K562 (cell line): Measurements from ENCODE around the gene FBXW12. TPM values are rescaled to one million over a fixed set of nuclear protein-coding genes. Genes with fewer than 3 reads are reported as not detected.

Experiments
- ATAC-seq: fragments of 200-7000 bp; cut with Tn5 transposase; 3 replicates; pipeline ENCODE4 v1.9.1; 2020; ENCODE audit warnings: moderate library complexity
- BruUV-seq: library from RNA; stranded (reverse); fragments of 400-500 nt; replicated peaks from 2 replicates; lab custom pipeline; 2021; lab: Mats Ljungman, UMichigan
- CTCF ChIA-PET: fragments of 300-600 bp; formaldehyde crosslinking; extraction: SDS; loops from one replicate; lab custom pipeline; 2021; ENCODE audit warnings: low intra/inter-chr PET ratio; lab: Yijun Ruan, JAX
- POLR2A ChIA-PET: fragments of 300-600, 350-650 bp; sonication (Branson Sonifier 250); formaldehyde crosslinking; extraction: SDS; loops from one replicate; lab custom pipeline; 2021; ENCODE audit warnings: antibody characterized with exemption, inconsistent platforms; lab: Yijun Ruan, JAX
- DNase-seq, 4 experiments: peaks; one replicate each; pipeline versions ENCODE4 v3.0.0 to v3.0.0-alpha.2; 2011 to 2018; ENCODE audit warnings: low spot score in 3 of 4, mixed read lengths in 3 of 4; ENCODE audit errors: extremely low read depth in 1 of 4
- FAIRE-seq: peaks from 2 replicates; lab custom pipeline; 2011; peaks lifted over from hg19 to GRCh38; lab: Jason Lieb, UNC
- H2AFZ ChIP-seq: 2 replicates; pipeline ENCODE4 v1.6.0; 2011; ENCODE audit warnings: low read depth, low read length, control low read depth, inconsistent platforms
- H3K27ac ChIP-seq: fragments of 200-600 bp; 3 replicates; pipeline ENCODE4 v1.8.0; 2011; ENCODE audit warnings: low read depth, mild to moderate bottlenecking, control low read depth, inconsistent platforms, low read length, moderate library complexity, mixed read lengths; ENCODE audit errors: extremely low read depth
- H3K27me3 ChIP-seq, 2 experiments: fragments of 300-600 bp in 1 of 2; 2 replicates in 1 of 2; 3 replicates in 1 of 2; pipeline versions ENCODE4 v1.6.0 to v1.8.0; 2011; ENCODE audit warnings: inconsistent platforms in 2 of 2, low read length in 2 of 2, mild to moderate bottlenecking in 1 of 2, mixed read lengths in 1 of 2, moderate library complexity in 1 of 2; ENCODE audit not compliant: control insufficient read depth in 2 of 2, insufficient read depth in 2 of 2
- H3K36me3 ChIP-seq: fragments of 300-600 bp; 3 replicates; pipeline ENCODE4 v1.8.0; 2011; ENCODE audit warnings: mild to moderate bottlenecking, low read length, inconsistent platforms; ENCODE audit not compliant: control insufficient read depth, insufficient read depth
- H3K4me1 ChIP-seq, 2 experiments: fragments of 200-600 bp in 1 of 2; replicated peaks in 1 of 2; 2 replicates in 1 of 2; 3 replicates in 1 of 2; pipeline versions ENCODE4 v1.5.1 to v1.8.0; 2011; ENCODE audit warnings: inconsistent platforms in 2 of 2, low read length in 2 of 2, mild to moderate bottlenecking in 1 of 2, mixed read lengths in 1 of 2, moderate library complexity in 1 of 2; ENCODE audit not compliant: control insufficient read depth in 2 of 2, insufficient read depth in 2 of 2
- H3K4me2 ChIP-seq: 2 replicates; pipeline ENCODE4 v1.6.1; 2011; ENCODE audit warnings: low read length, control low read depth, inconsistent platforms, mixed read lengths; ENCODE audit not compliant: insufficient read depth
- H3K4me3 ChIP-seq: fragments of 200-600 bp; sonication (generic), shearing (Covaris generic); 2 replicates; pipeline ENCODE4 v1.5.1; 2016; ENCODE audit warnings: control low read depth, inconsistent platforms
- H3K79me2 ChIP-seq: fragments of 200-600 bp; 3 replicates; pipeline ENCODE4 v1.8.0; 2011; ENCODE audit warnings: low read length, inconsistent platforms; ENCODE audit not compliant: control insufficient read depth, insufficient read depth
- H3K9ac ChIP-seq, 2 experiments: 2 replicates each; pipeline versions ENCODE4 v1.6.0 to v1.6.1; 2011; ENCODE audit warnings: low read depth in 2 of 2, low read length in 2 of 2, control low read depth in 1 of 2, inconsistent platforms in 1 of 2, mild to moderate bottlenecking in 1 of 2, mixed read lengths in 1 of 2; ENCODE audit not compliant: insufficient read depth in 1 of 2
- H3K9me1 ChIP-seq: one replicate; pipeline ENCODE4 v1.6.0; 2011; ENCODE audit warnings: inconsistent platforms, mild to moderate bottlenecking, low read length, moderate library complexity; ENCODE audit not compliant: control insufficient read depth, insufficient read depth
- H3K9me3 ChIP-seq: replicated peaks from 2 replicates; pipeline ENCODE4 v1.5.1; 2011; ENCODE audit warnings: low read depth, low read length, inconsistent platforms; ENCODE audit not compliant: control insufficient read depth, insufficient read depth
- H4K20me1 ChIP-seq: replicated peaks from 2 replicates; pipeline ENCODE4 v1.6.1; 2011; ENCODE audit warnings: low read length, inconsistent platforms, mixed read lengths; ENCODE audit not compliant: control insufficient read depth, insufficient read depth
- ATF4 ChIP-seq: fragments of 450-650 bp; formaldehyde crosslinking; IDR thresholded peaks from 2 replicates; pipeline ENCODE4 v1.4.0; 2022; ENCODE audit warnings: mild to moderate bottlenecking, moderate library complexity
- HLTF ChIP-seq: fragments of 450-650 bp; IDR thresholded peaks from 2 replicates; pipeline ENCODE4 v1.6.1; 2016
- PURB ChIP-seq: sonication (generic); formaldehyde crosslinking; IDR thresholded peaks from 2 replicates; pipeline ENCODE4 v1.9.0; 2021; ENCODE audit warnings: low read depth, mild to moderate bottlenecking, missing genetic modification reagents
- SRSF7 ChIP-seq: fragments of 200-400 bp; formaldehyde crosslinking; optimal IDR thresholded peaks from 2 replicates; pipeline ENCODE3; 2017; ENCODE audit warnings: mild to moderate bottlenecking, low read depth, low read length
- ZNF184 ChIP-seq: sonication (generic); formaldehyde crosslinking; IDR thresholded peaks from 2 replicates; pipeline ENCODE4 v1.5.0; 2020; ENCODE audit warnings: missing genetic modification reagents
- ZNF57 ChIP-seq: fragments of 450-650 bp; formaldehyde crosslinking; IDR thresholded peaks from 2 replicates; pipeline ENCODE4 v1.4.0; 2020; ENCODE audit warnings: mild to moderate bottlenecking, moderate library complexity
- ZNF75A ChIP-seq: fragments of 450-650 bp; formaldehyde crosslinking; IDR thresholded peaks from 2 replicates; pipeline ENCODE4 v1.4.0; 2020; ENCODE audit warnings: mild to moderate bottlenecking
- WGBS: fragments of 100-300 bp; shearing (Covaris generic); methylation state at CpG from one replicate; pipeline ENCODE4 v1.1.6; 2016; ENCODE audit warnings: low coverage, mixed read lengths; ENCODE audit not compliant: insufficient coverage; ENCODE audit errors: missing lambda C conversion rate; 5-methylcytosine and 5-hydroxymethylcytosine counted together
- in situ Hi-C: fragments of 300-500 bp; cut with MboI; formaldehyde crosslinking; loops from 4 replicates; pipeline ENCODE4 v1.15.0; 2018; ENCODE audit warnings: inconsistent platforms, mixed read lengths
- intact Hi-C: fragments of 100-400 bp; cut with micrococcal nuclease; formaldehyde crosslinking; loops from 2 replicates; pipeline ENCODE4 v1.14.2; 2022
- polyA plus RNA-seq, 8 experiments: library from polyadenylated mRNA; depleted of rRNA in 4 of 8; stranded (reverse) in 5 of 8; unstranded in 3 of 8; fragments of >200 nt; fragmentation: Nextera tagmentation in 2 of 8; fragmentation: Illumina TruSeq in 1 of 8; extraction: Ambion mirVana in 2 of 8; extraction: Trizol in 1 of 8; gene quantifications; 2 replicates each; pipeline versions ENCODE4 v1.2.1 to v1.2.3, GENCODE V29; 2011 to 2014; ENCODE audit warnings: inconsistent platforms in 1 of 8, missing spikeins in 1 of 8
- total RNA-seq, 7 experiments: library from RNA; depleted of rRNA in 6 of 7; stranded (reverse); fragments of >200 nt in 6 of 7; fragmentation: Illumina TruSeq in 2 of 7; extraction: Trizol in 2 of 7; gene quantifications; 2 replicates each; pipeline versions ENCODE4 v1.2.1 to v1.2.3, GENCODE V29; 2011 to 2021; ENCODE audit warnings: low replicate concordance in 1 of 7

FBXW12 gene
- total and polyA plus RNA-seq, 9 of the 15 experiments (the other 6 are each of a cell fraction or from before 2014, with no cell fraction given): 0.04 to 0.07 (median 0.06) TPM; not detected in 6

- TF ChIP-seq ZNF75A (CRISPR knock-in tag): no peak
- TF ChIP-seq ATF4 (CRISPR knock-in tag): no peak
- TF ChIP-seq PURB: no peak
- no peak for TF ChIP-seq ZNF57 (CRISPR knock-in tag)
- no peak for TF ChIP-seq HLTF
- TF ChIP-seq ZNF184: no peak
- no peak for TF ChIP-seq SRSF7
- no peaks in the 10 kb centered on the region for H3K9me1 ChIP-seq
- FAIRE-seq (no peak), ATAC-seq (no peak), DNase-seq (no peak)
- H3K79me2 ChIP-seq: no peaks in the 10 kb centered on the region
- WGBS: 62% methylated on average over 11 of the region's 19 CpGs
- intact Hi-C loops (no loop called here), in situ Hi-C loops (no loop called here)
- 0 out of 2 replicates have a peak, but pooled peaks cover 6% of the 10 kb centered on the region for H4K20me1 ChIP-seq
- H2AFZ ChIP-seq: no peak overlapping the region
- BruUV-seq: no TSS peak
- no peak overlapping the region for H3K9ac ChIP-seq
- POLR2A ChIA-PET: no interaction called here
- H3K9me3 ChIP-seq: no peaks in the 10 kb centered on the region
- H3K27me3 ChIP-seq: no peaks in the 10 kb centered on the region
- no peak overlapping the region for H3K27ac ChIP-seq
- H3K4me1 ChIP-seq: peaks cover 0 to 6% of the 10 kb centered on the region in 2 experiments; a peak in 1 of 5 replicates
- H3K4me3 ChIP-seq: no peak overlapping the region
- H3K36me3 ChIP-seq: no peaks in the 10 kb centered on the region
- H3K4me2 ChIP-seq: no peak overlapping the region
- CTCF ChIA-PET: no interaction called here
Measured at GRCh38 chr3:48412375-48413001, 40.5 kb downstream of the FBXW12 start.
